Liver (tissue), 9 donors: ENCODE measurements around the gene EHBP1. TPM values are rescaled to one million over a fixed set of nuclear protein-coding genes. Genes with fewer than 3 reads are reported as not detected.

Source experiments
- DNase-seq: peaks from one replicate; pipeline ENCODE4 v3.0.0-alpha.2; 2017; ENCODE audit warnings: low spot score
- H3K27ac ChIP-seq, 2 donors: one replicate each; pipeline ENCODE4 v1.7.0; 2013; ENCODE audit warnings: inconsistent platforms in 2 of 2, low read length in 2 of 2, control low read depth in 1 of 2, low read depth in 1 of 2, mild to moderate bottlenecking in 1 of 2
- H3K27me3 ChIP-seq, 4 donors: one replicate each; pipeline versions ENCODE4 v1.6.1 to v1.7.0; 2013; ENCODE audit warnings: low read length in 3 of 4, inconsistent platforms in 1 of 4, mild to moderate bottlenecking in 1 of 4, moderate library complexity in 1 of 4; ENCODE audit not compliant: control insufficient read depth in 4 of 4, insufficient read depth in 4 of 4
- H3K36me3 ChIP-seq, 4 donors: one replicate each; pipeline versions ENCODE4 v1.6.1 to v1.7.0; 2013; ENCODE audit warnings: low read length in 3 of 4, mild to moderate bottlenecking in 3 of 4, low read depth in 1 of 4, moderate library complexity in 1 of 4; ENCODE audit not compliant: control insufficient read depth in 4 of 4, insufficient read depth in 3 of 4
- H3K4me1 ChIP-seq, 4 donors: one replicate each; pipeline versions ENCODE4 v1.6.1 to v1.7.0; 2013; ENCODE audit warnings: low read length in 3 of 4, mild to moderate bottlenecking in 3 of 4, moderate library complexity in 1 of 4; ENCODE audit not compliant: control insufficient read depth in 4 of 4, insufficient read depth in 4 of 4
- H3K4me3 ChIP-seq, 3 donors: one replicate each; pipeline versions ENCODE4 v1.6.1 to v1.7.0; 2013; ENCODE audit warnings: low read length in 3 of 3, control low read depth in 1 of 3, low read depth in 1 of 3, mild to moderate bottlenecking in 1 of 3
- H3K9ac ChIP-seq, 2 donors: one replicate each; pipeline ENCODE4 v1.7.0; 2013; ENCODE audit warnings: low read length in 2 of 2, mild to moderate bottlenecking in 2 of 2, moderate library complexity in 2 of 2, control low read depth in 1 of 2, low read depth in 1 of 2
- H3K9me3 ChIP-seq, 4 donors: one replicate each; pipeline versions ENCODE4 v1.6.1 to v1.7.0; 2013; ENCODE audit warnings: low read length in 3 of 4; ENCODE audit not compliant: control insufficient read depth in 4 of 4
- ATF3 ChIP-seq: IDR thresholded peaks from 2 replicates; pipeline ENCODE4 v1.6.1; 2016; ENCODE audit warnings: antibody characterized with exemption
- CTCF ChIP-seq: fragments of 150-350 bp; IDR thresholded peaks from 2 replicates; pipeline ENCODE4 v1.5.1; 2017; ENCODE audit warnings: improper control_type of control experiment, low read depth, low read length; ENCODE audit not compliant: missing input control
- FOXA1 ChIP-seq: IDR thresholded peaks from 2 replicates; pipeline ENCODE4 v1.6.1; 2016; ENCODE audit warnings: antibody characterized with exemption
- FOXA2 ChIP-seq: IDR thresholded peaks from 2 replicates; pipeline ENCODE4 v1.6.1; 2016; ENCODE audit warnings: antibody characterized with exemption
- GABPA ChIP-seq, 2 donors: IDR thresholded peaks in 1 of 2; conservative IDR thresholded peaks in 1 of 2; 2 replicates each; pipeline ENCODE4 v1.6.1; 2016; ENCODE audit warnings: antibody characterized with exemption in 2 of 2, mild to moderate bottlenecking in 1 of 2, moderate library complexity in 1 of 2
- HNF4A ChIP-seq, 2 donors: conservative IDR thresholded peaks; 2 replicates each; pipeline ENCODE4 v1.6.1; 2016; ENCODE audit warnings: antibody characterized with exemption in 2 of 2, mild to moderate bottlenecking in 2 of 2
- HNF4G ChIP-seq: IDR thresholded peaks from 2 replicates; pipeline ENCODE4 v1.6.1; 2016; ENCODE audit warnings: antibody characterized with exemption
- JUND ChIP-seq, 2 donors: IDR thresholded peaks; 2 replicates each; pipeline ENCODE4 v1.6.1; 2016; ENCODE audit warnings: antibody characterized with exemption in 2 of 2
- MAX ChIP-seq: IDR thresholded peaks from 2 replicates; pipeline ENCODE4 v1.6.1; 2016; ENCODE audit warnings: antibody characterized with exemption
- RAD21 ChIP-seq, 2 donors: IDR thresholded peaks; 2 replicates each; pipeline ENCODE4 v1.6.1; 2016; ENCODE audit warnings: antibody characterized with exemption in 2 of 2, mild to moderate bottlenecking in 2 of 2
- REST ChIP-seq: IDR thresholded peaks from 2 replicates; pipeline ENCODE4 v1.6.1; 2016; ENCODE audit warnings: antibody characterized with exemption, mild to moderate bottlenecking
- RXRA ChIP-seq, 2 donors: IDR thresholded peaks; 2 replicates each; pipeline ENCODE4 v1.6.1; 2017 to 2018; ENCODE audit warnings: antibody characterized with exemption in 2 of 2, mild to moderate bottlenecking in 1 of 2
- SP1 ChIP-seq: IDR thresholded peaks from 2 replicates; pipeline ENCODE4 v1.6.1; 2018; ENCODE audit warnings: antibody characterized with exemption, mild to moderate bottlenecking
- YY1 ChIP-seq: IDR thresholded peaks from 2 replicates; pipeline ENCODE4 v1.6.1; 2016; ENCODE audit warnings: antibody characterized with exemption, mild to moderate bottlenecking
- ZBTB33 ChIP-seq: IDR thresholded peaks from 2 replicates; pipeline ENCODE4 v1.6.1; 2016; ENCODE audit warnings: antibody characterized with exemption
- WGBS: extraction: QIAGEN DNeasy Blood & Tissue Kit; methylation state at CpG from one replicate; pipeline ENCODE4 v1.1.7; 2013; 5-methylcytosine and 5-hydroxymethylcytosine counted together
- polyA plus RNA-seq, 2 donors: library from polyadenylated mRNA; stranded (reverse) in 1 of 2; unstranded in 1 of 2; fragments of 200-250 nt in 1 of 2; fragments of >200 nt in 1 of 2; fragmentation: Nextera tagmentation in 1 of 2; extraction: Ambion mirVana in 1 of 2; gene quantifications; one replicate each; pipeline versions ENCODE4 v1.2.1 to v1.2.3, GENCODE V29; 2013 to 2015
- total RNA-seq, 2 donors: library from RNA; depleted of rRNA; stranded (reverse); fragments of >200 nt; gene quantifications; one replicate each; pipeline ENCODE4 v1.2.3, GENCODE V29; 2014
- donor health status: healthy.
- donor health status: healthy.
- donor health status: healthy.
- donor health status: healthy.
- donor health status: healthy.

The EHBP1 gene
- total and polyA plus RNA-seq, 4 donors = 16.6 to 85.8 (median 24.4) TPM

- WGBS = 31% methylated on average over 27 of the region's 27 CpGs
- H3K4me1 ChIP-seq = peaks cover 23 to 74% (median 53%) of the 10 kb centered on the region in 4 donors
- TF ChIP-seq RXRA (IDR thresholded peaks at IDR 0.05) = peak; percentile 21 to 40
- peak; percentile 28 for TF ChIP-seq YY1
- TF ChIP-seq HNF4G = no peak
- TF ChIP-seq HNF4A (conservative IDR thresholded peaks at IDR 0.05) = peak; percentile 50 to 59
- TF ChIP-seq MAX = peak; percentile 25
- H3K9ac ChIP-seq = no peak overlapping the region
- no peak for DNase-seq
- peaks cover 0 to 22% (median 3%) of the 10 kb centered on the region in 4 donors for H3K9me3 ChIP-seq
- peak overlapping the region in 2 of 3 donors; percentile 10 to 25 for H3K4me3 ChIP-seq
- no peak overlapping the region for H3K27ac ChIP-seq
- peaks cover 11 to 25% (median 16%) of the 10 kb centered on the region in 4 donors for H3K27me3 ChIP-seq
- H3K36me3 ChIP-seq = no peaks in the 10 kb centered on the region
Observed at GRCh38 chr2:63052411-63053080, 347.0 kb downstream of the EHBP1 start.

GRCh38 chr2:63053081-63053888 is 347.8 kb downstream of the EHBP1 start:
- TF ChIP-seq GABPA (IDR thresholded peaks at IDR 0.05 in 1 of 2, conservative IDR thresholded peaks at IDR 0.05 in 1 of 2) = no peak
- TF ChIP-seq ZBTB33 = no peak
- TF ChIP-seq FOXA1 = no peak
- 35% methylated on average over 34 of the region's 34 CpGs for WGBS
- H3K9ac ChIP-seq = no peak overlapping the region
- H3K4me3 ChIP-seq = peak overlapping the region in 1 of 3 donors; percentile 35
- peaks cover 11 to 32% (median 17%) of the 10 kb centered on the region in 4 donors for H3K27me3 ChIP-seq
- H3K9me3 ChIP-seq = peaks cover 0 to 25% (median 3%) of the 10 kb centered on the region in 4 donors
- H3K36me3 ChIP-seq = no peaks in the 10 kb centered on the region
- H3K27ac ChIP-seq = no peak overlapping the region
- no peak for DNase-seq
- peaks cover 20 to 71% (median 53%) of the 10 kb centered on the region in 4 donors for H3K4me1 ChIP-seq

- Histone ChIP-seq H3K4me1 (peaks cover 21 to 71% (median 51%) of the 10 kb centered on the region in 4 donors), H3K9me3 (peaks cover 0 to 28% (median 3%) of the 10 kb centered on the region in 4 donors), H3K27ac (no peak overlapping the region), H3K27me3 (peaks cover 11 to 38% (median 16%) of the 10 kb centered on the region in 4 donors), H3K4me3 (peak overlapping the region in 2 of 3 donors; percentile 35 to 43), H3K9ac (no peak overlapping the region), H3K36me3 (no peaks in the 10 kb centered on the region)
- peak; percentile 46 for DNase-seq
- 9% methylated on average over 48 of the region's 48 CpGs for WGBS
- TF ChIP-seq RXRA (IDR thresholded peaks at IDR 0.05) (no peak), YY1 (no peak), MAX (no peak), FOXA2 (no peak), HNF4A (conservative IDR thresholded peaks at IDR 0.05) (no peak), RAD21 (IDR thresholded peaks at IDR 0.05) (no peak), FOXA1 (no peak), SP1 (no peak), CTCF (no peak), GABPA (IDR thresholded peaks at IDR 0.05 in 1 of 2, conservative IDR thresholded peaks at IDR 0.05 in 1 of 2) (no peak), REST (no peak), ATF3 (no peak), JUND (IDR thresholded peaks at IDR 0.05) (no peak)
Observed at GRCh38 chr2:63053889-63054602, 348.5 kb downstream of the EHBP1 start.
